ENCODE data around the gene BCAS1. TPM values are rescaled to one million over a fixed set of nuclear protein-coding genes. Genes with fewer than 3 reads are reported as not detected.
A peak's percentile ranks its signal among the peaks of the same experiment; 100 is the strongest.

BCAS1 gene
- total and polyA plus RNA-seq, 2 experiments from 2014 or later = not detected

GRCh38 chr20:54073288-54073687 is 2.9 kb upstream of the BCAS1 start:
- no peaks in the 10 kb centered on the region for H3K36me3 ChIP-seq
- H3K4me3 ChIP-seq = no peak overlapping the region
- no peaks in the 10 kb centered on the region for H3K4me1 ChIP-seq (ENCODE audit: low read depth)
- no peaks in the 10 kb centered on the region for H3K27me3 ChIP-seq
- no peak for DNase-seq (ENCODE audit: low read depth in 1 of 2, low spot score in 1 of 2)
- TF ChIP-seq, protein P1, sequence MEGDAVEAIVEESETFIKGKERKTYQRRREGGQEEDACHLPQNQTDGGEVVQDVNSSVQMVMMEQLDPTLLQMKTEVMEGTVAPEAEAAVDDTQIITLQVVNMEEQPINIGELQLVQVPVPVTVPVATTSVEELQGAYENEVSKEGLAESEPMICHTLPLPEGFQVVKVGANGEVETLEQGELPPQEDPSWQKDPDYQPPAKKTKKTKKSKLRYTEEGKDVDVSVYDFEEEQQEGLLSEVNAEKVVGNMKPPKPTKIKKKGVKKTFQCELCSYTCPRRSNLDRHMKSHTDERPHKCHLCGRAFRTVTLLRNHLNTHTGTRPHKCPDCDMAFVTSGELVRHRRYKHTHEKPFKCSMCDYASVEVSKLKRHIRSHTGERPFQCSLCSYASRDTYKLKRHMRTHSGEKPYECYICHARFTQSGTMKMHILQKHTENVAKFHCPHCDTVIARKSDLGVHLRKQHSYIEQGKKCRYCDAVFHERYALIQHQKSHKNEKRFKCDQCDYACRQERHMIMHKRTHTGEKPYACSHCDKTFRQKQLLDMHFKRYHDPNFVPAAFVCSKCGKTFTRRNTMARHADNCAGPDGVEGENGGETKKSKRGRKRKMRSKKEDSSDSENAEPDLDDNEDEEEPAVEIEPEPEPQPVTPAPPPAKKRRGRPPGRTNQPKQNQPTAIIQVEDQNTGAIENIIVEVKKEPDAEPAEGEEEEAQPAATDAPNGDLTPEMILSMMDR (IDR thresholded peaks at IDR 0.05; ENCODE audit: low read depth, low read length) = no peak
- H3K27ac ChIP-seq = no peak overlapping the region
- H3K9me3 ChIP-seq (ENCODE audit: low read depth) = no peaks in the 10 kb centered on the region

- Histone ChIP-seq H3K27ac (no peak overlapping the region), H3K36me3 (no peaks in the 10 kb centered on the region), H3K4me3 (no peak overlapping the region), H3K9me3 (ENCODE audit: low read depth) (no peaks in the 10 kb centered on the region), H3K27me3 (no peaks in the 10 kb centered on the region), H3K4me1 (ENCODE audit: low read depth) (peaks cover 8% of the 10 kb centered on the region)
- TF ChIP-seq, protein P1 (IDR thresholded peaks at IDR 0.05; ENCODE audit: low read depth, low read length) = no peak
- no peak for DNase-seq (ENCODE audit: low read depth in 1 of 2, low spot score in 1 of 2)
Observed at GRCh38 chr20:54069501-54069971, 858 bp downstream of the BCAS1 start.

DNA sequence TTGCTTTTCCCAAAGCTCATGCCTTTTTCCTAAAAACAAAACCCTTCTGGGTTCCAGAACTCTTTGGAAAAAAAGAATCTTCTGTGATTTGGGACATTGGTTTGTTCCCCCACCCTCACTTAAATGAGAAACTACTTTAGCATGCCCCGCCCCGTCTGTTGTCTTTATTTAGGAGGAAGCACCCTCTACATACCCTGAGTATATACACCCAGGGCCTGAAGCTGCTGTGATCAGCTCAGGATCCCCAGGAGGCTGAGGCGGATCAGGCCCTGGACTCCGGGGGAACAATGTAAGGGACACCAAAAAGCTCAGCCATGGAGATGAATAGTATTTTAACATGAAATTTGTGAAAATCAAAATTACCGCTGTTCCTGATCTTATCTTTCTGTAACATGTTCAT is 1.4 kb downstream of the BCAS1 start:
- no peak for DNase-seq (ENCODE audit: low read depth in 1 of 2, low spot score in 1 of 2)
- H3K4me3 ChIP-seq = no peak overlapping the region
- H3K4me1 ChIP-seq (ENCODE audit: low read depth) = peaks cover 8% of the 10 kb centered on the region
- H3K36me3 ChIP-seq = no peaks in the 10 kb centered on the region
- TF ChIP-seq, protein P1 (IDR thresholded peaks at IDR 0.05; ENCODE audit: low read depth, low read length) = no peak
- H3K9me3 ChIP-seq (ENCODE audit: low read depth) = no peaks in the 10 kb centered on the region
- no peaks in the 10 kb centered on the region for H3K27me3 ChIP-seq
- H3K27ac ChIP-seq = no peak overlapping the region

GRCh38 chr20:54068495-54068894 is 1.9 kb downstream of the BCAS1 start:
- Histone ChIP-seq H3K4me1 (ENCODE audit: low read depth) (peaks cover 8% of the 10 kb centered on the region), H3K9me3 (ENCODE audit: low read depth) (no peaks in the 10 kb centered on the region), H3K36me3 (no peaks in the 10 kb centered on the region), H3K27me3 (no peaks in the 10 kb centered on the region), H3K27ac (no peak overlapping the region), H3K4me3 (no peak overlapping the region)
- DNase-seq (ENCODE audit: low read depth in 1 of 2, low spot score in 1 of 2) = no peak
- TF ChIP-seq, protein P1 (IDR thresholded peaks at IDR 0.05; ENCODE audit: low read depth, low read length) = no peak

- Histone ChIP-seq H3K9me3 (ENCODE audit: low read depth) (no peaks in the 10 kb centered on the region), H3K27me3 (no peaks in the 10 kb centered on the region), H3K27ac (no peak overlapping the region), H3K36me3 (no peaks in the 10 kb centered on the region), H3K4me1 (ENCODE audit: low read depth) (peaks cover 8% of the 10 kb centered on the region), H3K4me3 (no peak overlapping the region)
- TF ChIP-seq, protein P1 (IDR thresholded peaks at IDR 0.05; ENCODE audit: low read depth, low read length) = no peak
- peak in 1 of 2 donors; percentile 90 for DNase-seq (ENCODE audit: low read depth in 1 of 2, low spot score in 1 of 2)
Observed at GRCh38 chr20:54067606-54068174, 2.7 kb downstream of the BCAS1 start.

All from cardiac muscle cell (in vitro differentiated cells and primary cell).